OCI-LY7 (cell line): ENCODE measurements around the gene LONRF2. TPM values are rescaled to one million over a fixed set of nuclear protein-coding genes. Genes with fewer than 3 reads are reported as not detected.
A peak's percentile ranks its signal among the peaks of the same experiment; 100 is the strongest.

ENCODE experiments used
- BruUV-seq: library from RNA; stranded (reverse); fragments of 400-500 nt; replicated peaks from 2 replicates; lab custom pipeline; 2021; lab: Mats Ljungman, UMichigan
- CTCF ChIA-PET: fragments of 300-600 bp; sonication (Branson Sonifier 250); formaldehyde crosslinking; loops from one replicate; lab custom pipeline; 2022; ENCODE audit warnings: antibody characterized with exemption; ENCODE audit not compliant: unreplicated experiment; lab: Charles Lee
- POLR2A ChIA-PET: fragments of 300-600 bp; sonication (Branson Sonifier 250); formaldehyde crosslinking; loops from one replicate; lab custom pipeline; 2022; ENCODE audit warnings: antibody characterized with exemption; lab: Charles Lee
- DNase-seq: peaks from one replicate; pipeline ENCODE4 v3.0.0-alpha.2; 2015; ENCODE audit warnings: low spot score
- H2AFZ ChIP-seq: fragments of 200-600 bp; sonication (generic), shearing (Covaris generic); 2 replicates; pipeline ENCODE4 v1.6.1; 2014; ENCODE audit warnings: mild to moderate bottlenecking, antibody characterized with exemption, low read length, moderate library complexity
- H3K27ac ChIP-seq: fragments of 200-600 bp; sonication (generic); 2 replicates; pipeline ENCODE4 v1.5.1; 2014; ENCODE audit warnings: mixed run types, low read depth, mild to moderate bottlenecking, moderate library complexity, low read length, inconsistent platforms; ENCODE audit not compliant: poor library complexity, severe bottlenecking
- H3K36me3 ChIP-seq: fragments of 200-600 bp; sonication (generic); 2 replicates; pipeline ENCODE4 v1.6.1; 2014; ENCODE audit warnings: mild to moderate bottlenecking, antibody characterized with exemption, low read length, moderate library complexity, mixed read lengths; ENCODE audit not compliant: insufficient read depth
- H3K4me1 ChIP-seq: fragments of 200-600 bp; sonication (generic); 2 replicates; pipeline ENCODE4 v1.5.1; 2014; ENCODE audit warnings: mild to moderate bottlenecking, low read length; ENCODE audit not compliant: insufficient read depth, poor library complexity, severe bottlenecking
- H3K4me2 ChIP-seq: fragments of 200-600 bp; sonication (generic); 2 replicates; pipeline ENCODE4 v1.6.1; 2014; ENCODE audit warnings: mild to moderate bottlenecking, low read length
- H3K4me3 ChIP-seq: fragments of 200-600 bp; sonication (generic); 2 replicates; pipeline ENCODE4 v1.5.1; 2014; ENCODE audit warnings: mild to moderate bottlenecking, low read depth, low read length; ENCODE audit not compliant: poor library complexity, severe bottlenecking
- H3K79me2 ChIP-seq: fragments of 200-600 bp; sonication (generic); 2 replicates; pipeline ENCODE4 v1.6.1; 2016; ENCODE audit warnings: low read depth, mild to moderate bottlenecking, low read length, moderate library complexity, mixed read lengths; ENCODE audit not compliant: insufficient read depth
- H3K9me2 ChIP-seq: fragments of 200-600 bp; sonication (generic); 2 replicates; pipeline ENCODE4 v1.6.1; 2016; ENCODE audit warnings: mild to moderate bottlenecking, low read length, mixed read lengths; ENCODE audit not compliant: insufficient read depth
- H3K9me3 ChIP-seq: fragments of 200-600 bp; sonication (generic); 2 replicates; pipeline ENCODE4 v1.6.1; 2014; ENCODE audit warnings: mild to moderate bottlenecking, mixed run types, low read length, mixed read lengths
- H4K20me1 ChIP-seq: fragments of 200-600 bp; sonication (generic); 2 replicates; pipeline ENCODE4 v1.6.1; 2014; ENCODE audit warnings: mild to moderate bottlenecking, antibody characterized with exemption, low read length, moderate library complexity, mixed read lengths; ENCODE audit not compliant: insufficient read depth
- EZH2phosphoT487 ChIP-seq: fragments of 200-600 bp; sonication (generic); IDR thresholded peaks from 2 replicates; pipeline ENCODE4 v1.6.1; 2018; ENCODE audit warnings: low read depth, borderline replicate concordance, mild to moderate bottlenecking, mixed run types, antibody characterized with exemption, low read length, moderate library complexity, mixed read lengths
- intact Hi-C: fragments of 100-400 bp; cut with micrococcal nuclease; formaldehyde crosslinking; loops from one replicate; pipeline ENCODE4 v1.10.0; 2022; ENCODE audit not compliant: unreplicated experiment
- total RNA-seq, 2 experiments: library from RNA; depleted of rRNA in 1 of 2; stranded (reverse); fragments of >200 nt in 1 of 2; shearing (Covaris generic) in 1 of 2; gene quantifications; 2 replicates each; pipeline ENCODE4 v1.2.3, GENCODE V29; 2014 to 2022
- TF ChIP-seq, protein P1 (sequence below): fragments of 200-600 bp; sonication (generic); conservative IDR thresholded peaks from 2 replicates; pipeline ENCODE4 v1.5.1; 2014; ENCODE audit warnings: mild to moderate bottlenecking, antibody characterized with exemption, low read length, moderate library complexity, mixed read lengths

Gene LONRF2
- total RNA-seq, 2 experiments from 2014 or later, result not detected

DNA sequence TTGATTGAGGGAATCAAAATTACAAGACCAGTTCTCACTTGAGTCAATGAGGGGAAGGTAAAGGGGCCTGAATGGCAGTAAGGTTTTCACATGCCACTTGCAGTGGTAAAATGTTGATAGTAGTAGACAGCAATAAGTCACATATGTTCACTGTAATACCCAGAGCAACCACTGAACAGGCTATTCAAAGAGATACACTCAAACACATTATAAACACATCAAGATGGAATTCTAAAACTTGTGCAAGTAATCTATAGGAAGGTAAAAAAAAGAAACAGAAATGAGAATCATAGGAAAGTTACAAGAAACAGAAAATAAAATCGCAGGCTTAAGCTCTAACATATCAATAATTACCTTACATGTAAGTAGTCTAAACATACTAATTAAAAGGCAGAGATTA, 93.3 kb downstream of the LONRF2 start:
- Histone ChIP-seq H3K27ac (no peak overlapping the region), H3K4me2 (no peak overlapping the region), H3K36me3 (no peaks in the 10 kb centered on the region), H4K20me1 (no peaks in the 10 kb centered on the region), H2AFZ (no peak overlapping the region), H3K4me3 (no peak overlapping the region), H3K9me2 (no peaks in the 10 kb centered on the region), H3K79me2 (no peaks in the 10 kb centered on the region), H3K9me3 (no peaks in the 10 kb centered on the region), H3K4me1 (no peaks in the 10 kb centered on the region)
- intact Hi-C loops, result no loop called here
- ChIA-PET CTCF (no interaction called here), POLR2A (no interaction called here)
- no TSS peak for BruUV-seq
- DNase-seq, result no peak
- no peak for TF ChIP-seq EZH2phosphoT487
- TF ChIP-seq, protein P1, sequence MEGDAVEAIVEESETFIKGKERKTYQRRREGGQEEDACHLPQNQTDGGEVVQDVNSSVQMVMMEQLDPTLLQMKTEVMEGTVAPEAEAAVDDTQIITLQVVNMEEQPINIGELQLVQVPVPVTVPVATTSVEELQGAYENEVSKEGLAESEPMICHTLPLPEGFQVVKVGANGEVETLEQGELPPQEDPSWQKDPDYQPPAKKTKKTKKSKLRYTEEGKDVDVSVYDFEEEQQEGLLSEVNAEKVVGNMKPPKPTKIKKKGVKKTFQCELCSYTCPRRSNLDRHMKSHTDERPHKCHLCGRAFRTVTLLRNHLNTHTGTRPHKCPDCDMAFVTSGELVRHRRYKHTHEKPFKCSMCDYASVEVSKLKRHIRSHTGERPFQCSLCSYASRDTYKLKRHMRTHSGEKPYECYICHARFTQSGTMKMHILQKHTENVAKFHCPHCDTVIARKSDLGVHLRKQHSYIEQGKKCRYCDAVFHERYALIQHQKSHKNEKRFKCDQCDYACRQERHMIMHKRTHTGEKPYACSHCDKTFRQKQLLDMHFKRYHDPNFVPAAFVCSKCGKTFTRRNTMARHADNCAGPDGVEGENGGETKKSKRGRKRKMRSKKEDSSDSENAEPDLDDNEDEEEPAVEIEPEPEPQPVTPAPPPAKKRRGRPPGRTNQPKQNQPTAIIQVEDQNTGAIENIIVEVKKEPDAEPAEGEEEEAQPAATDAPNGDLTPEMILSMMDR, result 0 out of 2 replicates have a peak, but pooled peaks have one; percentile 34

DNA sequence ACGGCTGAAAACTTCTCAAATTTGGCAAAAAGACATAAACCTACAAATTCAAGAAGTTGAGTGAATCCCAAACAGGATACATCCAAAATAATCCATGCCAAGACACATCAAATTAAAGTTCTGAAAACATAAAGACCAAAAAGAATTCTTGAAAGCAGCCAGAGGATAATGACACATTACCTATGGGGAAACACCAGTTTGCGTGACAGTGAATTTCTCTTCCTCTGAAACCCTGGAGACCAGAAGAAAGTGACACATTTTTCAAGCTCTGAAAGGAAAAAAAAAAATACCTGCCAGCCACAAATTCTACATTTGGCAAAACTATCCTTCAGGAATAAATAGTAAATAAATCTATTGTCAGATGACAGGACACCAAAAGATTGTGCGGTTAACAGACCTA, 93.9 kb downstream of the LONRF2 start:
- no TSS peak for BruUV-seq
- intact Hi-C loops, result no loop called here
- H3K27ac ChIP-seq, result no peak overlapping the region
- H3K4me1 ChIP-seq, result no peaks in the 10 kb centered on the region
- ChIA-PET POLR2A (no interaction called here), CTCF (no interaction called here)
- H2AFZ ChIP-seq, result no peak overlapping the region
- no peak overlapping the region for H3K4me2 ChIP-seq
- H3K36me3 ChIP-seq, result no peaks in the 10 kb centered on the region
- H3K79me2 ChIP-seq, result no peaks in the 10 kb centered on the region
- TF ChIP-seq EZH2phosphoT487, result no peak
- TF ChIP-seq, protein P1, result no peak
- H3K9me2 ChIP-seq, result no peaks in the 10 kb centered on the region
- H3K9me3 ChIP-seq, result no peaks in the 10 kb centered on the region
- no peak overlapping the region for H3K4me3 ChIP-seq
- DNase-seq, result no peak
- H4K20me1 ChIP-seq, result no peaks in the 10 kb centered on the region

DNA sequence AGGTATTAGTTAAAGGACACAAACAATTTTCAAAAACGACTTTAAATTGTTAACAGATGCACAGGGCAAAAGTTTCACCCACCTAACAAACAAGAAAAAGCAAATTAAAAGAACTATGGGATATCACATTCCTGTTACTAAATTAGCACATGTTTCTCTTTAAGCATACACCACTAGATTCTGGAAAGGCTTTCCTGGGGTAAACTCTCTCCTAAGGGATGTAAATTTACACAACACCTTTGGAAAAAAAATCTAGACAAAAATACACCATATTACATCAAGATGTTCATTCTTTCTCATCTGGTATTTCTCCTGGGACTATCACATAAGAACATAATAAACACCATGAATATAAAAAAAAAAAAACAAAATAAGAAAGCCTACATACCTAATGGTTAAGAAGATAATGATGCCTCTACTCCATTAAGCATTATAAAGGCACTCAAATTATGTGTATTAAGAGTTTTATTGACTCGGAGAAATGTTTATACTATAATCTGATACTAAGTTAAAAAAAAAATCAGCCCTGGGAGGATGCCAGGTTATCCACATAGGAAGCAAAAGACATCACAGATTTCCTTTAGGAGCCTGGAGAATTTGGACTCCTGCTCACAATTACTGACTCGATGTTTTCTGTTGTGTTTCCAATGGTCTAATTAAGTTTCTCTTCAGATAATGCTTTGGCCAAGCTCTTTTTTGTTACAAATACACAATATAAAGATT, 97.2 kb downstream of the LONRF2 start:
- no peaks in the 10 kb centered on the region for H3K4me1 ChIP-seq
- DNase-seq, result no peak
- TF ChIP-seq EZH2phosphoT487, result no peak
- TF ChIP-seq, protein P1, result no peak
- no TSS peak for BruUV-seq
- no peaks in the 10 kb centered on the region for H3K9me3 ChIP-seq
- CTCF ChIA-PET, result no interaction called here
- no peak overlapping the region for H2AFZ ChIP-seq
- H3K4me3 ChIP-seq, result no peak overlapping the region
- intact Hi-C loops, result loop anchor here (5.0 kb wide), 1 partner anchor 38 kb away; no protein-coding TSS in a partner anchor
- H3K27ac ChIP-seq, result no peak overlapping the region
- POLR2A ChIA-PET, result no interaction called here
- no peak overlapping the region for H3K4me2 ChIP-seq
- no peaks in the 10 kb centered on the region for H3K9me2 ChIP-seq
- no peaks in the 10 kb centered on the region for H3K79me2 ChIP-seq
- no peaks in the 10 kb centered on the region for H4K20me1 ChIP-seq
- H3K36me3 ChIP-seq, result no peaks in the 10 kb centered on the region
